Measurements from ENCODE around the gene MMP17. TPM values are rescaled to one million over a fixed set of nuclear protein-coding genes. Genes with fewer than 3 reads are reported as not detected.

The MMP17 gene
- total RNA-seq, 1 donor from 2014 or later, result 14.1 TPM

- peaks cover 50% of the 10 kb centered on the region for H3K27me3 Mint-ChIP-seq
Measured at GRCh38 chr12:131829356-131829747, 1.2 kb downstream of the MMP17 start.

GRCh38 chr12:131829791-131830334, 1.7 kb downstream of the MMP17 start:
- DNase-seq (ENCODE audit: extremely low spot score, unreplicated experiment), result no peak
- Mint-ChIP-seq H3K27me3 (peaks cover 45% of the 10 kb centered on the region), H3K27ac (no peak overlapping the region), H3K4me3 (peak overlapping the region; percentile 80), H3K9me3 (no peaks in the 10 kb centered on the region), H3K4me1 (ENCODE audit: unreplicated experiment) (peaks cover 5% of the 10 kb centered on the region), H3K36me3 (no peaks in the 10 kb centered on the region)
- TF ChIP-seq CTCF (conservative IDR thresholded peaks at IDR 0.05), result no peak

More at GRCh38 chr12:131829356-131829747, 1.2 kb downstream of the MMP17 start:
- H3K27ac Mint-ChIP-seq, result no peak overlapping the region
- H3K9me3 Mint-ChIP-seq, result no peaks in the 10 kb centered on the region
- TF ChIP-seq CTCF (conservative IDR thresholded peaks at IDR 0.05), result no peak
- H3K36me3 Mint-ChIP-seq, result no peaks in the 10 kb centered on the region
- peak overlapping the region; percentile 80 for H3K4me3 Mint-ChIP-seq
- H3K4me1 Mint-ChIP-seq (ENCODE audit: unreplicated experiment), result peaks cover 5% of the 10 kb centered on the region
- peak; percentile 70 for DNase-seq (ENCODE audit: extremely low spot score, unreplicated experiment)

GRCh38 chr12:131830335-131830913, 2.2 kb downstream of the MMP17 start:
- no peak for DNase-seq (ENCODE audit: extremely low spot score, unreplicated experiment)
- no peak overlapping the region for H3K27ac Mint-ChIP-seq
- peak overlapping the region; percentile 81 for H3K4me3 Mint-ChIP-seq
- peak; percentile 67 for TF ChIP-seq CTCF (conservative IDR thresholded peaks at IDR 0.05)
- H3K9me3 Mint-ChIP-seq, result no peaks in the 10 kb centered on the region
- no peaks in the 10 kb centered on the region for H3K36me3 Mint-ChIP-seq
- H3K27me3 Mint-ChIP-seq, result peaks cover 41% of the 10 kb centered on the region
- H3K4me1 Mint-ChIP-seq (ENCODE audit: unreplicated experiment), result peaks cover 5% of the 10 kb centered on the region

GRCh38 chr12:131830914-131831571, 2.9 kb downstream of the MMP17 start:
- Mint-ChIP-seq H3K4me3 (peak overlapping the region; percentile 81), H3K9me3 (no peaks in the 10 kb centered on the region), H3K27me3 (peaks cover 34% of the 10 kb centered on the region), H3K27ac (no peak overlapping the region), H3K4me1 (ENCODE audit: unreplicated experiment) (peaks cover 5% of the 10 kb centered on the region), H3K36me3 (no peaks in the 10 kb centered on the region)
- DNase-seq (ENCODE audit: extremely low spot score, unreplicated experiment), result no peak
- TF ChIP-seq CTCF (conservative IDR thresholded peaks at IDR 0.05), result no peak

- Mint-ChIP-seq H3K4me3 (no peak overlapping the region), H3K27ac (no peak overlapping the region), H3K4me1 (ENCODE audit: unreplicated experiment) (peaks cover 5% of the 10 kb centered on the region), H3K9me3 (no peaks in the 10 kb centered on the region), H3K27me3 (peaks cover 28% of the 10 kb centered on the region), H3K36me3 (no peaks in the 10 kb centered on the region)
- TF ChIP-seq CTCF (conservative IDR thresholded peaks at IDR 0.05), result no peak
- DNase-seq (ENCODE audit: extremely low spot score, unreplicated experiment), result no peak
Measured at GRCh38 chr12:131831635-131832041, 3.4 kb downstream of the MMP17 start.

Data from type B pancreatic cell (in vitro differentiated cells).